ENCODE measurements around the gene ARHGAP33. TPM values are rescaled to one million over a fixed set of nuclear protein-coding genes. Genes with fewer than 3 reads are reported as not detected.
"Not testable (repeated sequence)": the region's sequence is repeated elsewhere in the genome, so short reads cannot be mapped to it uniquely, and the experiment has no call there.

Gene ARHGAP33
- total RNA-seq, 1 donor = 2.2 TPM

DNA sequence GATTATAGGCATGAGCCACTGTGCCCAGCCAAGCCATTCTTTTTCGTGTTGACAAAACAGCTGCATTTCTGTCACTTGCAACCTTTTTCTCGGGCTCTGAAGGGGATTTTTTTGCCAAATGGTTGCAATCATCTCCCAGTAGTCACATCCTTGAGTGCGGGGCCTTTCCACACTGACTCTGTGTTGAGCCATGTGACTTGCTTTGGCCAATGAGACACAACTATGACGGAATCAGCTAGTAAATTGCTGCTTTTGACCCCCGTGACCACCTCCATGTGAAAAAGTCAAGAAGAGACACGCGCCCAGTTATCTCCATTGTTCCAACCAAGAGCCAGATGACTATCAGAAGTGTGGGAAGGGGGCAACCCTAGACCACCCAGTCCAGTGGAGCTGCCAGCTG is 58.6 kb downstream of the ARHGAP33 start:
- Histone ChIP-seq H2AFZ (ENCODE audit: low read length) (no peak overlapping the region), H3K4me2 (ENCODE audit: insufficient read depth, low read length) (no peak overlapping the region), H3K4me3 (ENCODE audit: insufficient read depth, low read length) (no peak overlapping the region), H3K27ac (ENCODE audit: low read depth, low read length) (no peak overlapping the region), H3K4me1 (ENCODE audit: insufficient read depth, low read length) (no peaks in the 10 kb centered on the region), H3K79me2 (ENCODE audit: insufficient read depth, low read length) (no peaks in the 10 kb centered on the region), H3K9me3 (ENCODE audit: low read depth, low read length) (peaks cover under 1% of the 10 kb centered on the region), H3K27me3 (ENCODE audit: insufficient read depth, low read length) (no peaks in the 10 kb centered on the region), H3K36me3 (ENCODE audit: insufficient read depth, low read length) (no peaks in the 10 kb centered on the region), H4K20me1 (ENCODE audit: insufficient read depth, low read length) (no peaks in the 10 kb centered on the region)
- TF ChIP-seq, protein P1, sequence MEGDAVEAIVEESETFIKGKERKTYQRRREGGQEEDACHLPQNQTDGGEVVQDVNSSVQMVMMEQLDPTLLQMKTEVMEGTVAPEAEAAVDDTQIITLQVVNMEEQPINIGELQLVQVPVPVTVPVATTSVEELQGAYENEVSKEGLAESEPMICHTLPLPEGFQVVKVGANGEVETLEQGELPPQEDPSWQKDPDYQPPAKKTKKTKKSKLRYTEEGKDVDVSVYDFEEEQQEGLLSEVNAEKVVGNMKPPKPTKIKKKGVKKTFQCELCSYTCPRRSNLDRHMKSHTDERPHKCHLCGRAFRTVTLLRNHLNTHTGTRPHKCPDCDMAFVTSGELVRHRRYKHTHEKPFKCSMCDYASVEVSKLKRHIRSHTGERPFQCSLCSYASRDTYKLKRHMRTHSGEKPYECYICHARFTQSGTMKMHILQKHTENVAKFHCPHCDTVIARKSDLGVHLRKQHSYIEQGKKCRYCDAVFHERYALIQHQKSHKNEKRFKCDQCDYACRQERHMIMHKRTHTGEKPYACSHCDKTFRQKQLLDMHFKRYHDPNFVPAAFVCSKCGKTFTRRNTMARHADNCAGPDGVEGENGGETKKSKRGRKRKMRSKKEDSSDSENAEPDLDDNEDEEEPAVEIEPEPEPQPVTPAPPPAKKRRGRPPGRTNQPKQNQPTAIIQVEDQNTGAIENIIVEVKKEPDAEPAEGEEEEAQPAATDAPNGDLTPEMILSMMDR (IDR thresholded peaks at IDR 0.05; ENCODE audit: extremely low read depth, low read depth, low read length) = no peak
- no peak for DNase-seq (ENCODE audit: insufficient read length, low spot score, missing footprints)

DNA sequence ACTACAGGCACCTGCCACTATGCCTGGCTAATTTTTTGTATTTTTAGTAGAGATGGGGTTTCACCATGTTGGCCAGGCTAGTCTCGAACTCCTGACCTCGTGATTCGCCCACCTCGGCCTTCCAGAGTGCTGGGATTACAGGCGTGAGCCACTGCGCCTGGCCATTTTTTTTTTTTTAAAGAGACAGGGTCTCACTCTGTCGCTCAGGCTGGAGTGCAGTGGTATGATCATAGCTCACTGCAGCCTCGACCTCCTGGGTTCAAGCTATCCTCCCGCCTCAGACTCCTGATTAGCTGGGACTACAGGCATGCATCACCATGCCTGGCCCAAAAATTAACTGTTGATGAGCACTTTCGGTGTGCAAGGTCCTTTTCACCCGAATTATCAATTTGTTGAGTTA is 60.7 kb downstream of the ARHGAP33 start:
- not testable (repeated sequence) for H3K4me3 ChIP-seq (ENCODE audit: insufficient read depth, low read length); H3K27me3 ChIP-seq (ENCODE audit: insufficient read depth, low read length); H3K4me2 ChIP-seq (ENCODE audit: insufficient read depth, low read length); H3K27ac ChIP-seq (ENCODE audit: low read depth, low read length); H3K9me3 ChIP-seq (ENCODE audit: low read depth, low read length); H3K4me1 ChIP-seq (ENCODE audit: insufficient read depth, low read length); H4K20me1 ChIP-seq (ENCODE audit: insufficient read depth, low read length); H3K79me2 ChIP-seq (ENCODE audit: insufficient read depth, low read length); H3K36me3 ChIP-seq (ENCODE audit: insufficient read depth, low read length); H2AFZ ChIP-seq (ENCODE audit: low read length); DNase-seq (ENCODE audit: insufficient read length, low spot score, missing footprints)

Other genes starting within 250 kb of the ARHGAP33 start
- gene SBSN, start 247.3 kb upstream of the ARHGAP33 start, total RNA-seq = 4.7 and 12.1 TPM in 2 replicates
- not detected in 2 replicates for gene GAPDHS, start 242.1 kb upstream of the ARHGAP33 start, total RNA-seq
- 93.1 and 98.8 TPM in 2 replicates for gene TMEM147, start 229.9 kb upstream of the ARHGAP33 start, total RNA-seq
- not detected in 2 replicates for gene ATP4A, start 211.9 kb upstream of the ARHGAP33 start, total RNA-seq
- gene PMIS2, start 189.4 kb upstream of the ARHGAP33 start, total RNA-seq = not detected in 2 replicates
- 3.2 and 4.7 TPM in 2 replicates for gene HAUS5, start 162.8 kb upstream of the ARHGAP33 start, total RNA-seq
- gene RBM42, start 146.5 kb upstream of the ARHGAP33 start, total RNA-seq = 36.2 and 45.2 TPM in 2 replicates
- 0.29 and 0.36 TPM in 2 replicates for gene ETV2, start 133.8 kb upstream of the ARHGAP33 start, total RNA-seq
- gene COX6B1, start 127.2 kb upstream of the ARHGAP33 start, total RNA-seq = 123 and 185 TPM in 2 replicates
- not detected in 2 replicates for gene UPK1A, start 109.0 kb upstream of the ARHGAP33 start, total RNA-seq
- gene ZBTB32, start 71.0 kb upstream of the ARHGAP33 start, total RNA-seq = not detected in 2 replicates
- 6.5 and 6.8 TPM in 2 replicates for gene KMT2B, start 57.6 kb upstream of the ARHGAP33 start, total RNA-seq
- 0.72 and 0.88 TPM in 2 replicates for gene IGFLR1, start 33.1 kb upstream of the ARHGAP33 start, total RNA-seq
- 5.8 and 8.8 TPM in 2 replicates for gene U2AF1L4, start 30.1 kb upstream of the ARHGAP33 start, total RNA-seq
- 8.8 and 11.6 TPM in 2 replicates for gene PSENEN, start 29.9 kb upstream of the ARHGAP33 start, total RNA-seq
- 9.0 and 13.6 TPM in 2 replicates for gene LIN37, start 27.0 kb upstream of the ARHGAP33 start, total RNA-seq
- gene HSPB6, start 18.5 kb upstream of the ARHGAP33 start, total RNA-seq = 9.1 and 14.5 TPM in 2 replicates
- 5.8 and 6.2 TPM in 2 replicates for gene PROSER3, start 17.4 kb upstream of the ARHGAP33 start, total RNA-seq
- not detected in 2 replicates for gene PRODH2, start 37.3 kb downstream of the ARHGAP33 start, total RNA-seq
- not detected in 2 replicates for gene NPHS1, start 76.9 kb downstream of the ARHGAP33 start, total RNA-seq
- not detected in 2 replicates for gene KIRREL2, start 81.3 kb downstream of the ARHGAP33 start, total RNA-seq
- gene APLP1, start 93.0 kb downstream of the ARHGAP33 start, total RNA-seq = 2.1 and 3.6 TPM in 2 replicates
- 4.4 and 5.8 TPM in 2 replicates for gene NFKBID, start 125.0 kb downstream of the ARHGAP33 start, total RNA-seq
- 0.36 and 1.5 TPM in 2 replicates for gene HCST, start 127.0 kb downstream of the ARHGAP33 start, total RNA-seq
- gene TYROBP, start 132.7 kb downstream of the ARHGAP33 start, total RNA-seq = 0.36 TPM in 1 of 2 replicates, not detected in the other
- 4.4 and 6.9 TPM in 2 replicates for gene LRFN3, start 160.8 kb downstream of the ARHGAP33 start, total RNA-seq
- 15.3 and 21.0 TPM in 2 replicates for gene SDHAF1, start 219.6 kb downstream of the ARHGAP33 start, total RNA-seq
- under 0.01 TPM in 1 of 2 replicates, not detected in the other for gene SYNE4, start 233.2 kb downstream of the ARHGAP33 start, total RNA-seq
- 8.3 and 12.3 TPM in 2 replicates for gene ALKBH6, start 238.6 kb downstream of the ARHGAP33 start, total RNA-seq